KOPT-K1 (cell line): Measurements from ENCODE around the gene AMACR.
A peak's percentile ranks its signal among the peaks of the same experiment; 100 is the strongest.

ENCODE experiments used
- H3K27ac ChIP-seq: fragments of 200-600 bp; sonication (generic); 2 replicates; pipeline ENCODE4 v1.5.1; 2016; ENCODE audit warnings: antibody characterized with exemption, mild to moderate bottlenecking, low read depth, low read length; ENCODE audit not compliant: poor library complexity, severe bottlenecking
- H3K36me3 ChIP-seq: fragments of 200-600 bp; sonication (generic); 2 replicates; pipeline ENCODE4 v1.5.1; 2017; ENCODE audit warnings: antibody characterized with exemption, mild to moderate bottlenecking, low read length, moderate library complexity; ENCODE audit not compliant: insufficient read depth
- H3K9me3 ChIP-seq: fragments of 200-600 bp; sonication (generic); 2 replicates; pipeline ENCODE4 v1.5.1; 2017; ENCODE audit warnings: antibody characterized with exemption, low read length, mild to moderate bottlenecking; ENCODE audit not compliant: insufficient read depth, poor library complexity, severe bottlenecking

Gene AMACR

GRCh38 chr5:34007621-34008600 lies at the start of gene AMACR:
Gene AMACR (minus strand): TSS chr5:34008050. CDS start chr5:34008019, 31 bp downstream.
- H3K9me3 ChIP-seq, result no peaks in the 10 kb centered on the region
- peak within 1 kb of the TSS; percentile 81 for H3K27ac ChIP-seq
- H3K36me3 ChIP-seq, result peaks cover 13% of the 10 kb centered on the region; the same call in 1 of the 2 replicates

DNA sequence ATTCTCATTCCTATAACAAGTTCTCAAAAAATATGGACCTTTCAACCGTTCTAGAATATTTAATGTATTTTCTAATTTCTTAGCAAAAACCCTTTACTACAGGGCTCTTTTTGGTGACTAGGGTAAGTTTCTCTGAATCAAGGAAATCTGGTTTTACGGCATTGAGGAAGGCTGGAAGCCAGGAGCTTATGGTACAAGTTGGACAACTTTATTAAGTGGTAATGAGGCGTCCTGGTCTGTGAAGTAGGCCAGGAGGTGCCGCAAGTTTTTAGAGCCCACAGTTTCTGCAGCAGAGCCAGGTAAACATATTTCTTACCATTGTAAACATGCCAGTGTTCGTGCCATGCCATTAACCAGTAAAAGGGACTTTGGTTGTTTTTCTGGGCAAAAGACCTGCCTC lies 49.7 kb upstream of the AMACR start:
- Histone ChIP-seq H3K27ac (no peak overlapping the region), H3K36me3 (peaks cover 56% of the 10 kb centered on the region), H3K9me3 (peaks cover 15% of the 10 kb centered on the region)

DNA sequence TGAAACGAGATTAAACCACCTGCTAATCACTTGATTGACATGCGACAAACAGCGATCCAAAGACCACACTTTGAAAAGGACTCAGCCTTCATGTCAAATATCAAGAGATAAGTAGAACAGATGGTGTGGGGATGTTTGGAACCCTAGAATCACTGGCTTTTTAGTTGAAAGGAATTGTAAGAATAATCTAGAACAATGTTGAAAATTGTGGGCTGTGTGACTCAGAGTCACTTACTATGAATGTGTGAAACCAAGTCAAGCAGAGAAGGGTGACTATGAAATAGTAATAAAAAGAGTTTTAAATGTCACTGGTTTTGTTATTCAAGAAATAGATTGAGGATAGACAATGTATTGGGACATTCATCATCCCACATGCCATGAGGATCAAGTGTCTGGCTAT lies 49.3 kb upstream of the AMACR start:
- Histone ChIP-seq H3K27ac (no peak overlapping the region), H3K36me3 (peaks cover 51% of the 10 kb centered on the region), H3K9me3 (peaks cover 11% of the 10 kb centered on the region)

- Histone ChIP-seq H3K36me3 (peaks cover 50% of the 10 kb centered on the region), H3K27ac (no peak overlapping the region)
These were observed 47.8 kb upstream of the AMACR start for GRCh38 chr5:34055667-34056066.

GRCh38 chr5:34054400-34054729 lies 46.5 kb upstream of the AMACR start:
- no peaks in the 10 kb centered on the region for H3K9me3 ChIP-seq
- H3K27ac ChIP-seq, result no peak overlapping the region
- peaks cover 56% of the 10 kb centered on the region for H3K36me3 ChIP-seq

More at GRCh38 chr5:34055667-34056066, 47.8 kb upstream of the AMACR start:
- H3K9me3 ChIP-seq, result no peaks in the 10 kb centered on the region

- H3K36me3 ChIP-seq, result peaks cover 58% of the 10 kb centered on the region
- H3K9me3 ChIP-seq, result no peaks in the 10 kb centered on the region
- no peak overlapping the region for H3K27ac ChIP-seq
These were observed 45.9 kb upstream of the AMACR start for GRCh38 chr5:34053571-34054399.

GRCh38 chr5:34053133-34053532 lies 45.3 kb upstream of the AMACR start:
- H3K36me3 ChIP-seq, result peaks cover 58% of the 10 kb centered on the region
- H3K9me3 ChIP-seq, result no peaks in the 10 kb centered on the region
- H3K27ac ChIP-seq, result no peak overlapping the region

GRCh38 chr5:34051374-34051980 lies 43.6 kb upstream of the AMACR start:
- H3K36me3 ChIP-seq, result peaks cover 45% of the 10 kb centered on the region
- H3K27ac ChIP-seq, result no peak overlapping the region
- H3K9me3 ChIP-seq, result no peaks in the 10 kb centered on the region

DNA sequence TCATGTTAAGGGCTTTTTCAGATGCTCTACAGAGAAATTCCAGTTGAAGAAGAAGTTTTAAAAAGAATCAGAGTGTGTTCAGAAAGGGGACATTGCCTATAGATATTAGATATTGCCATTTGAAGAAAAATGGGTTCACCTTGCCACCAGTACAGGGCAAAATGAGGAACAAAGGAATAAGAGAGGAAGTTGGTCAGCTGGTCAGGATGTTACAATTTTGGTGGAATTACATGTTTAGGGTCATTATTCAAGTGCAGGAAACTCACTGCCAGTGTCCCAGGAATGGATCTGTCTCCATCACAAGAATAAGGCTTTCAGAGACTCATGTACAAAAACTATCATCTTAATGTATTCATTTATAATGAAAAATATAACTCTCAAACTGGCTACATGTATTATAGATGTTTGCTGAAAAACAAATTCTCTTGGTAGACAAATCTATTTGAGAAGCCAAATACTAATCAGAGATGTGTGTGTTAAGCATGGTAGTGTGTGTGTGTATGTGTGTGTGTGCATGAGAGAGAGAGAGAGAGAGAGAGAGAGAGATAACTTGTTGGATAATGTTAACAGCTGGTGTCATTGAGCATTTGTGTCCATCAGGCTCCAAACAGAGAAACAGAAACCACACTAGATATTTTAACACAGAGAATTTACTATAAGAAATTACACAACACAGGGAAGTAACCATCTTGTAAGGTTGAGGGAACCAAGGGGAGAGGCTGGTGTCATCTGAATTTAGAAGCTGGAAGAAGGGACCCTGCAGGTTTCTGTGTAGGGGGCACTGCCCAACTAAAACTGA lies 40.1 kb upstream of the AMACR start:
- Histone ChIP-seq H3K27ac (no peak overlapping the region), H3K36me3 (peaks cover 38% of the 10 kb centered on the region), H3K9me3 (no peaks in the 10 kb centered on the region)

DNA sequence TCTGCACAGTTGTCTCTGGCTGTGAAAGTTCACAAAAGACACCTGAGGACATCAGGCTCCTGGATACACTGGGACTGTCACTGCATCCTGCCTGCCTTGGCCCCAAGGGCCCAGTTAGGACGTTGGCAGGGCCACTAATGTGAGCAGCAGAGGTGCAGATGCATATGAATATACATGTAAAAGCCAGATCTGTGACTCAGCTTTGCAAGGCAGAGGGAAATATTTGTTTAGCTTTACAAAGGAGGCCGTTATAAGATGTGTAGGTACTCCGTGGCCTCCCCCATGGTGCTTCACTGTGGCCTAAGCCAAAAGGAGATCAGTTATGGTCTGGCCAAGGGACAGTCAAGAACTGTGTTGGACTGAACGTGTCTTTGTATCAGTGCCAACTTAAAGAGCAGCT lies 39.3 kb upstream of the AMACR start:
- no peaks in the 10 kb centered on the region for H3K9me3 ChIP-seq
- no peak overlapping the region for H3K27ac ChIP-seq

DNA sequence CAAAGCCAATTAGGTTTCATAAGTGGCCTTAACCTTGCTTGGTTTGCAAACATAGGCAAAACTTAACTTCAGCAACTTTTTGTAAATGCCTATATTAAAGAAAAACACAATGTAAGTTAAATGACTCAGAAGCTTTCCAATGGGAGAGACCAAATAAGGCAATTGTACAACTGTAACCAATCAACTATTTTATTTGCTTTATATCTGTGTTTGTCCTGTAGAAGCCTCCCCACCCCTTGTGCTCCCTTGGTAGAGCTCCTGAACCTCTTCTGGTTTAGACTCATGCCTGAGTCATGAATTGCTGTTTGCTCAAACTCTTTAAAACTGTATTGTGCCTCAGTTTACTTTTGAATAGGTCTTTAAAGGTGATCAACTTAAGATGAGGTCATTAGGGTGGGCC lies 38.1 kb upstream of the AMACR start:
- Histone ChIP-seq H3K36me3 (peaks cover 29% of the 10 kb centered on the region), H3K9me3 (no peaks in the 10 kb centered on the region), H3K27ac (no peak overlapping the region)

More for the DNA sequence above, 39.3 kb upstream of the AMACR start:
- H3K36me3 ChIP-seq, result peaks cover 38% of the 10 kb centered on the region

DNA sequence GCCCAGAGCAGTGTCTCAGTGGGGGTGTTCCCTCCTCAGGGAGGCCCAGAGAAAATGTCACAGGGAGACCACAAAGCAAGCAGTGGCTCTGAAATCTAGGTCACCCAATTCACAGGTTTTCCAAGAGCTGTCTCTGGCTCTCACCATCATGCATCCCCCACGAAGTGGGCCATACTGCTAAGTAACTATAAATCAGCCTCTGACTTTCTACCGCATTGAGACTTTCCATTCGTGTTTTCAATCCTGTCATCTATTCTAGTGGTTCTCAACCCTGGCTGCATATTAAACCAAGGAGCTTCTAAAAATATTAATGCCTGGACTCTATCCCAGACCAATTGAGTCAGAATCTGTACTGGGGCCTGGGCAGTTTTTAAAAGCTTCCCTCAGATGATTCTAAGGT lies 37.2 kb upstream of the AMACR start:
- peaks cover 19% of the 10 kb centered on the region; the same call in 1 of the 2 replicates for H3K36me3 ChIP-seq
- no peak overlapping the region for H3K27ac ChIP-seq
- no peaks in the 10 kb centered on the region for H3K9me3 ChIP-seq

GRCh38 chr5:34043099-34043876 lies 35.4 kb upstream of the AMACR start, which contains the start of gene C1QTNF3:
Gene C1QTNF3 (minus strand): TSS chr5:34043213. CDS start chr5:34043125, 88 bp downstream.
- no peak within 1 kb of the TSS for H3K27ac ChIP-seq
- H3K9me3 ChIP-seq, result no peaks in the 10 kb centered on the region
- H3K36me3 ChIP-seq, result peaks cover 2% of the 10 kb centered on the region; the same call in 1 of the 2 replicates
